Measurements from ENCODE around the gene TAPBPL.

TAPBPL gene

DNA sequence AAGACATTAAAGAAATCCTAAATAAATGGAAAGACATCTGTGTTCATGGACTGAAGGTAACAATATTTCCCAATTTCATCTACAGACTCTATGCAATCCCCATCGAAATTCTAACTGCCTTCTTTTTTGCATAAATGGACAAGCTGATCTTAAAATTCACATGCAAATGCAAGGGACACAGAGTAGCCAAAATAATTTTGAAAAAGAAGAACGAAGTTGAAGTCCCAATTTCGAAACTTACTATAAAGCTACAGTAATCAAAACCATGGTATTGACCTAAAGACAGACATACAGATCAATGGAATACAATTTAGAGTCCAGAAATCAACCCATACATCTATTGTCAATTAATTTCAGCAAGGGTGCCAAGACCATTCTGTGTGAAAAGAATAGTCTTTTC, 23.5 kb upstream of the TAPBPL start:
- H3K4me3 ChIP-seq (ENCODE audit: low read depth, low read length), result no peak overlapping the region; the same call in 1 of the 2 replicates
- DNase-seq (ENCODE audit: low read depth), result no peak
- TF ChIP-seq, protein P1, sequence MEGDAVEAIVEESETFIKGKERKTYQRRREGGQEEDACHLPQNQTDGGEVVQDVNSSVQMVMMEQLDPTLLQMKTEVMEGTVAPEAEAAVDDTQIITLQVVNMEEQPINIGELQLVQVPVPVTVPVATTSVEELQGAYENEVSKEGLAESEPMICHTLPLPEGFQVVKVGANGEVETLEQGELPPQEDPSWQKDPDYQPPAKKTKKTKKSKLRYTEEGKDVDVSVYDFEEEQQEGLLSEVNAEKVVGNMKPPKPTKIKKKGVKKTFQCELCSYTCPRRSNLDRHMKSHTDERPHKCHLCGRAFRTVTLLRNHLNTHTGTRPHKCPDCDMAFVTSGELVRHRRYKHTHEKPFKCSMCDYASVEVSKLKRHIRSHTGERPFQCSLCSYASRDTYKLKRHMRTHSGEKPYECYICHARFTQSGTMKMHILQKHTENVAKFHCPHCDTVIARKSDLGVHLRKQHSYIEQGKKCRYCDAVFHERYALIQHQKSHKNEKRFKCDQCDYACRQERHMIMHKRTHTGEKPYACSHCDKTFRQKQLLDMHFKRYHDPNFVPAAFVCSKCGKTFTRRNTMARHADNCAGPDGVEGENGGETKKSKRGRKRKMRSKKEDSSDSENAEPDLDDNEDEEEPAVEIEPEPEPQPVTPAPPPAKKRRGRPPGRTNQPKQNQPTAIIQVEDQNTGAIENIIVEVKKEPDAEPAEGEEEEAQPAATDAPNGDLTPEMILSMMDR (IDR thresholded peaks at IDR 0.05; ENCODE audit: low read depth, low read length, missing control alignments), result no peak

DNA sequence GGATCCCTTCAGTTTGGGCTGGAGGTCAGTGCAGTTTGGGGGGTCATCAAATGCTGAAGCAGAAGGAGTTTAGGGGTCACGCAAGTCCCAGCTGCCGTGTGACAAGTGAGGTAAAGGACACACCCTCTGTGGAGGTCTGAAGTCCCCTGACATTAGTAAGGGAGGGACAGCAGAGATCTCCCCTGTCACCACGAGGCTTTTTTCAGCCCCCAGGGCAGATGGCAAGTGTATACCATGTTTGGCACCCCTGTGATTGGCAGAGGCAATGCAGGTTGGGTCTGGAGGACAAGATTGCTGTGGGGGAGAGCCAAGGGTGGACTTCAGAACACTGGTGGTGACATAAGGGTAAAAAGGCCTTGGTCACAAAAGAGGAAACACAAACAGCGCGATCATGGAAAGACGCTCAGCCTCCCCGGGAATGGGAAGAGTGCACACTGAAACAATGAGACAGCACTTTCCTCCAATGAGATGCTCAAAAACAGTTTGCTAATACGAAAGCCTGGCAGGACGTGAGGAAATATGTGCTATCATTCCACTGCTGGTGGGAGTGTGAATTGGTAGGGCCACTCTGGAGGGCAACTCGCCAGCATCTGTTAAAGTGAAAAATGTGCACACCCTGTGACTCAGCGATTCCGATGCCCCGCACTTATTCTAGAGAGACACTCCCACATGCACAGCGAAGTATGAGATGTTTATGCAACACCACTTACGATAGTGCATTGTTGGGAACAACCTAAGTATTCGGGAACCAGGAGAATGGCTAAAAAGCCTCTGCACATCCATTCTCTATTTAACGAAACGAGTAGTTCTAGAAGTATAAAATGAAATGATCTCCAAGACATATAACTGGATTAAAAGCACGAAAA, 21.5 kb upstream of the TAPBPL start:
- no peak for DNase-seq (ENCODE audit: low read depth)
- no peak overlapping the region for H3K4me3 ChIP-seq (ENCODE audit: low read depth, low read length)

DNA sequence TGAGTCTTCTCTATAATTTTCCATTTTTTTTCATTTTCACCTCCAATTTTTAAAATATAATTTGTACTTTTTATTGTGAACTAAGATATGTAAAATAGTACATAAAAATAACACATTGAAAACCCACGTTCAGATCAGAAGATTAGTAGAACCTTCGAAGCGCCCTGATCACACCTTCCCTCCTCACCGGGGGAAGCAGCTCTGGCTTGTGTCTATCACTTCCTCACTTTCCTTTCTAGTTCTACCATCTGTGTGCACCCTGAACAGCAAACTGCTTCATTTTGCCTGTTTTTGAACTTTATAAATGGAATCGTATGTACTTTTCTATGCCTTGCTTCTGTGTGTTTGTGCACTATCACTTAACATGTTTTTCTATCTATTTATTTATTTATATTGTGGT, 18.9 kb upstream of the TAPBPL start:
- TF ChIP-seq, protein P1 (IDR thresholded peaks at IDR 0.05; ENCODE audit: low read depth, low read length, missing control alignments), result no peak
- no peak overlapping the region; the same call in 1 of the 2 replicates for H3K4me3 ChIP-seq (ENCODE audit: low read depth, low read length)
- no peak for DNase-seq (ENCODE audit: low read depth)

More for the DNA sequence above, 21.5 kb upstream of the TAPBPL start:
- TF ChIP-seq, protein P1 (IDR thresholded peaks at IDR 0.05; ENCODE audit: low read depth, low read length, missing control alignments), result no peak

DNA sequence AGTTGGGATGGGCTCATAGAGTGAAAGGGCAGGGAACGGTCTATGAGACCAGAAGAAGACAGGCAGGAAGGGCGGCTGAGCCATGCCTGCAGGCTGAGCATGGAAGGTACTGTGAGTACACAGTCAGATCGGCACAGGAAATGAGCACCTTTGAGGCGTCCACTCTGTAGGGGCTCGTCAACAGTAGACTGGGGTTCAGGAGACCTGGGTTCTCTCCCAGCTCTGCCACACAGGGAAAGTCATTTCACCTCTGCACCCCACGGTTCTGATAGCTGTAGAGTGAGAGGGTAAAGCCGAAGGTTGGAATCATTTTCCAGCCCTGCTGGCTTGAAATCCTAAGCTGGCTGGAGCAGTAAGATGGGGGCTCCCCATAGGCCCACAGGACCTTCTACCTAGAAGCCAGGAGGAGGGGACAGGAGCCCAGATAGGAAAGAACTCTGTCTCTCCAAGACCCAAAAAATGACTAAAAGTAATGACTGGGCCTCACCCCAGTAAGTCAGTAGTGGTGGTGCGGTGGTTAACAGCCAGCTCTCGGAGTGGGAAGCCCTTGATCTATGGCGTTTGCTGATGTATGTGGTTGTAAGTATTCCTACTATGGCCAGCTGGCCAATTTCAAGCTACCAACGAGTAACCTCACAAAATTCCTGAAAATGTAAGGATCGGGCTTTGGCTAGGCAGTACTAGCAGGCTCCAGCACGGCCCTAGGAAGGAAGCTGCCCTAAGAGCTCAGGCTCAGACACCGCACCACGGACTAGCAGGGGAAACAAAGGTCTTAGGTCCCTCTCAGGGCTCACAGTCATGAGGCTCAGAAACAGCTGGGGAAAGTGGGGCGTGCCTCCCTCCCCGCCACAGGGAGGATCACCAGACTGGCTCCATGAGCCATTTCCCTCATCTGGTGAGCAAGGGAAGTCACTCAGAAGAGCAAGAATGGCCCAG, 17.4 kb upstream of the TAPBPL start:
- no peak for DNase-seq (ENCODE audit: low read depth)
- TF ChIP-seq, protein P1 (IDR thresholded peaks at IDR 0.05; ENCODE audit: low read depth, low read length, missing control alignments), result no peak
- no peak overlapping the region for H3K4me3 ChIP-seq (ENCODE audit: low read depth, low read length)

DNA sequence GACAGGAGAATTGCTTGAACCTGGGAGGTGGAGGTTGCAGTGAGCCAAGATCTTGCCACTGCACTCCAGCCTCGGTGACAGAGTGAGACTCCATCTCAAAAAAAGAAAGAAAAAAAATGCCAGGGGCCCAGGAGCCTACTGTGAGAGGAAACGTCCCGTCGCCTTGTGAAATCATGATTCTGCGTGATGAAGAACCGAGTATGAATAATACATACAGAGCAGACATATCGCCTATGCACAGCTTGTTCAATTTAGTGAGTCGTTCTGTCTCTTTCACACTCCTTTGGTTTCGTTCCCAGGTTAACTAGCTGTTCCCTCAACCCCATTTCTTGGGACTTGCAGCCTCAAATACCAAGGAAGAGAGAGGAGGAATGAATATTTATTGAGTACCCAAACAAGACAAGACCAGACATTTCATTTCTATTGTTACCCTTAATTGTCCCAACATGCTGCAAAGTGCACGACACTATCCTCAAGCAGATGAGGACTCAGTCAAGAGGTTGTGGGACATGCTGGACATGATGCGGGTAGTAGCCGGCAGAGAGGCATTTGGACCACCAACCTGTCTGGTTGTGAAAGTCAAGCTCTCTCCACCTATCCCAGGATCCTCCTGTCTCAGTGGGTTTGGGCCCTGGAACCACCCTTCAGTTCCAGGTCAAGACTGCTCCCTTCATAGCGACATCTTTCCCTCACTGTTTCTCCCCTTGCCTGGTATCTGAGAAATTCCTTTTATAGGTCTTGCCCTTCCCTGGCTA, 15.7 kb upstream of the TAPBPL start:
- TF ChIP-seq, protein P1 (IDR thresholded peaks at IDR 0.05; ENCODE audit: low read depth, low read length, missing control alignments), result no peak
- no peak for DNase-seq (ENCODE audit: low read depth)
- no peak overlapping the region for H3K4me3 ChIP-seq (ENCODE audit: low read depth, low read length)

DNA sequence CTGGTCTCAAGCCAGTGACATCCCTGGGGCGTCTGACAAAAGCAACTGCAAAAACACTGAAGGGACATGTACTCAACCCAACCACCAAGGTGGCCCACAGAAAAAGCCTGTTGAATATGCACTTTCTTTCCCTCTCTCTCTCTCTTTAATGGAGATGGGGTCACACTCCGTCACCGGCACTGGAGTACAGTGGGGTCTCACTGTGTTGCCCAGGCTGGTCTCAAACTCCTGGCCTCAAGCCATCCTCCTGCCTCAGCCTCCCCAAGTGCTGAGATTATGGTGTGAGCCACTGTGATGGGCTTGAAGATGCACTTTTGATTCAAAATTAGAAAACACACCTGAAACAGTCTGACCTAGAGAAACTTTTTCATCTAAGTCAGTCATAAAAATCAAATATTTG, 14.3 kb upstream of the TAPBPL start:
- TF ChIP-seq, protein P1 (IDR thresholded peaks at IDR 0.05; ENCODE audit: low read depth, low read length, missing control alignments), result no peak
- H3K4me3 ChIP-seq (ENCODE audit: low read depth, low read length), result no peak overlapping the region
- no peak for DNase-seq (ENCODE audit: low read depth)

Data from GM12864 (cell line).